Breast epithelium (tissue), 4 donors: ENCODE results near the gene WWP2. TPM values are rescaled to one million over a fixed set of nuclear protein-coding genes. Genes with fewer than 3 reads are reported as not detected.
A peak's percentile ranks its signal among the peaks of the same experiment; 100 is the strongest.
"Not testable (repeated sequence)": the region's sequence is repeated elsewhere in the genome, so short reads cannot be mapped to it uniquely, and the experiment has no call there.

Source experiments
- DNase-seq, 2 donors: peaks; one replicate each; pipeline ENCODE4 v3.0.0-alpha.2; 2019; ENCODE audit warnings: low spot score in 2 of 2
- H3K27ac ChIP-seq, 2 donors: fragments of 200-600 bp; sonication (generic) in 1 of 2; one replicate each; pipeline ENCODE4 v1.5.1; 2016 to 2019; ENCODE audit warnings: mild to moderate bottlenecking in 1 of 2
- H3K27me3 ChIP-seq, 2 donors: fragments of 200-600 bp; sonication (generic) in 1 of 2; one replicate each; pipeline versions ENCODE4 v1.5.1 to v1.6.0; 2017 to 2019; ENCODE audit warnings: control low read depth in 1 of 2, mild to moderate bottlenecking in 1 of 2
- H3K36me3 ChIP-seq: fragments of 200-600 bp; one replicate; pipeline ENCODE4 v1.5.1; 2019
- H3K4me1 ChIP-seq, 2 donors: fragments of 200-600 bp; sonication (generic); one replicate each; pipeline ENCODE4 v1.5.1; 2016 to 2019; ENCODE audit warnings: control low read depth in 1 of 2
- H3K4me3 ChIP-seq, 3 donors: fragments of 200-600 bp; sonication (generic); 1 replicate in 2 of 3; 2 replicates in 1 of 3; pipeline ENCODE4 v1.5.1; 2016 to 2019; ENCODE audit warnings: mild to moderate bottlenecking in 3 of 3, moderate library complexity in 2 of 3
- H3K9me3 ChIP-seq, 2 donors: fragments of 200-600 bp; sonication (generic) in 1 of 2; one replicate each; pipeline ENCODE4 v1.5.1; 2016 to 2019; ENCODE audit warnings: control low read depth in 1 of 2
- POLR2A ChIP-seq: fragments of 450-650 bp; IDR thresholded peaks from one replicate; pipeline ENCODE4 v1.6.1; 2016; ENCODE audit warnings: antibody characterized with exemption, mild to moderate bottlenecking, moderate library complexity
- POLR2AphosphoS5 ChIP-seq, 3 donors: sonication (generic); formaldehyde crosslinking; IDR thresholded peaks; one replicate each; pipeline ENCODE4 v1.6.1; 2017; ENCODE audit warnings: antibody characterized with exemption in 3 of 3
- intact Hi-C: fragments of 100-400 bp; cut with DNase I; formaldehyde crosslinking; loops from one replicate; pipeline ENCODE4 v1.15.1; 2023; ENCODE audit warnings: low total_unique reads
- total RNA-seq, 3 donors: library from RNA; depleted of rRNA; stranded (reverse); fragments of >200 nt; gene quantifications; one replicate each; pipeline ENCODE4 v1.1.0, GENCODE V29; 2016
- TF ChIP-seq, protein P1 (sequence below), 3 donors: fragments of 450-650 bp; IDR thresholded peaks; one replicate each; pipeline ENCODE4 v1.5.1; 2016 to 2017; ENCODE audit warnings: antibody characterized with exemption in 3 of 3, mild to moderate bottlenecking in 3 of 3, moderate library complexity in 3 of 3

The WWP2 gene
- total RNA-seq, 3 donors from 2014 or later: 34.1 to 46.5 (median 34.7) TPM

DNA sequence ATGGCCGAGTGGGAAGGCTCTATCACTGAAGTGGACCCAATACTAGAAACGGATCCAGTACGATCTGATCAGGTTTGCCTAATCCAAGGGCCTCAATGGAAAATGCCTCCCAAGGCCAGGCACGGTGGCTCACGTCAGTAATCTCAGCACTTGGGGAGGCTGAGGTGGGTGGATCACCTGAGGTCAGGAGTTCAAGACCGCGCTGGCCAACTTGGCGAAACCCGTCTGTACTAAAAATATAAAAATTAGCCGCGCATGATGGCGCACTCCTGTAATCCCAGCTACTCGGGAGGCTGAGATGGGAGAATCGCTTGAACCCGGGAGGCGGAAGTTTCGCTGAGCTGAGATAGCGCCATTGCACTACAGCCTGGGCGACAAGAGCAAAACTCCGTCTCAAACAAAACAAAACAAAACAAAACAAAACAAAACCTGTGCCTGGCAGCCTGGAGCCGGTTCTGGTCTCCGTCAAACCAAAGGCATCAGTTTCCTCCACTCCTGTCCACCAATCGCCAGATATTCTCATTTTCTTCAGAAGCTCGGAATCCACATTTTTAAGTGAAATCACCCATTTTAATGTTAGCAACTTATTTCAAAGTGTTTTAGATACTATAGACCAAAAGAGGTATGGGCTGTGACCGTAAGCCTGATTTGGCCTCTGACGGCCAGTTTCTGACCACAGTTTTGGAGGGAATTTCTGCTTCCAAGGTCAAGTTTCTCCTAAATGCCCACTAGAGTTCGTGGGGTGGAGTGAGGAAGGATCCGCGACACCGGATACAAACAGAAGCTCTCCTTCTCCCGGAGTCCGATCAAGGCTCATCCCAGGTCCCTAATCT is 36.4 kb upstream of the WWP2 start:
- TF ChIP-seq, protein P1, sequence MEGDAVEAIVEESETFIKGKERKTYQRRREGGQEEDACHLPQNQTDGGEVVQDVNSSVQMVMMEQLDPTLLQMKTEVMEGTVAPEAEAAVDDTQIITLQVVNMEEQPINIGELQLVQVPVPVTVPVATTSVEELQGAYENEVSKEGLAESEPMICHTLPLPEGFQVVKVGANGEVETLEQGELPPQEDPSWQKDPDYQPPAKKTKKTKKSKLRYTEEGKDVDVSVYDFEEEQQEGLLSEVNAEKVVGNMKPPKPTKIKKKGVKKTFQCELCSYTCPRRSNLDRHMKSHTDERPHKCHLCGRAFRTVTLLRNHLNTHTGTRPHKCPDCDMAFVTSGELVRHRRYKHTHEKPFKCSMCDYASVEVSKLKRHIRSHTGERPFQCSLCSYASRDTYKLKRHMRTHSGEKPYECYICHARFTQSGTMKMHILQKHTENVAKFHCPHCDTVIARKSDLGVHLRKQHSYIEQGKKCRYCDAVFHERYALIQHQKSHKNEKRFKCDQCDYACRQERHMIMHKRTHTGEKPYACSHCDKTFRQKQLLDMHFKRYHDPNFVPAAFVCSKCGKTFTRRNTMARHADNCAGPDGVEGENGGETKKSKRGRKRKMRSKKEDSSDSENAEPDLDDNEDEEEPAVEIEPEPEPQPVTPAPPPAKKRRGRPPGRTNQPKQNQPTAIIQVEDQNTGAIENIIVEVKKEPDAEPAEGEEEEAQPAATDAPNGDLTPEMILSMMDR (IDR thresholded peaks at IDR 0.05): no peak
- TF ChIP-seq POLR2AphosphoS5 (IDR thresholded peaks at IDR 0.05): no peak
- no peak for TF ChIP-seq POLR2A
- peak overlapping the region; percentile 50 to 75 (median 60) for H3K4me3 ChIP-seq
- no peaks in the 10 kb centered on the region for H3K27me3 ChIP-seq
- no peaks in the 10 kb centered on the region for H3K36me3 ChIP-seq
- no peak for DNase-seq
- peak overlapping the region; percentile 86 to 89 for H3K27ac ChIP-seq
- intact Hi-C loops: loop anchor here (2.0 kb wide), 1 partner anchor 15 kb away; no protein-coding TSS in a partner anchor
- no peaks in the 10 kb centered on the region for H3K9me3 ChIP-seq
- H3K4me1 ChIP-seq: peaks cover 0 to 6% of the 10 kb centered on the region in 2 donors

DNA sequence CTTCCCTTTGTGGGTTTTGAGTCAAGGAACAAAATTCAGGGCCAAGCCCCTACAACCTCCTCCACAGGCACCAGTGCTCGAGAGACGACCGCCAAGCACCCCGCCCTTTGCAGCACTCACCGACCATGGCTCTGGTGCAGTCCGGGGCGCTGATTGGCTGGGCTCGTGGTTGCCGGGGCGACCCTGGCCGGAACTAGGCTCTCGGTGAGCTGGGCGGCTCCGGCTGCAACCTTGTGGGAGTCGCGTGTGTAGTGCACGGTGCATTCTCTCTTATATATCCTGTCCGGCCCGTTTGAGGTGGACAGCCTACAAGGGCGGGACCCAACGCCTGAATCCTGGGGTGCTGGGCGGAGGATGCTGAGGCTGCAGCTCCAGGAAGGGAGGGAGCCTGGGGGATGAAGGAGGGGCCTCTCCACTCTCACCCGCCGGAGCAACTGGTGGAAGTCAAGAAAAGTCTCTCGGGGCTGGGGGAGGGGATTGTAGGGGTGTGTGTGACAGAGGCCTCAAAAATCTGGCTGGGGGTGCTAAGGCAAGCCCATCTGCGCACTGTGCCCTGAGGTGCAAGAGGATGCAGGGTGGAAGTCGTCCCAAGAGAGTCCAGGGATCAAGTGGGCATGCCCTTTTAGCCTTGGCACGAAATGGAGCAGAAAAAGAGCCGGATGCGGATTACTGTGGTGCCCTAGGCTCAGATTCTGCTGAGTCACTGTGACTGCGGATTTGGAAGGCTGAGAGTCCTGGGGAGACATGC is 35.6 kb upstream of the WWP2 start, which contains the start of gene NQO1:
Gene NQO1 (minus strand): TSS at position 248 of the 748 bp plus-strand sequence. CDS start 121 bp downstream, at position 127.
- TF ChIP-seq, protein P1 (IDR thresholded peaks at IDR 0.05): no peak
- TF ChIP-seq POLR2A (peak; percentile 38), POLR2AphosphoS5 (IDR thresholded peaks at IDR 0.05) (peak; percentile 28 to 65 (median 58))
- Histone ChIP-seq H3K9me3 (no peaks in the 10 kb centered on the region), H3K27me3 (no peaks in the 10 kb centered on the region), H3K4me3 (peak within 1 kb of the TSS; percentile 50 to 75 (median 60)), H3K36me3 (no peaks in the 10 kb centered on the region), H3K4me1 (peaks cover 0 to 6% of the 10 kb centered on the region in 2 donors), H3K27ac (peak within 1 kb of the TSS; percentile 86 to 89)
- intact Hi-C loops: loop anchor here (2.0 kb wide), 1 partner anchor 14 kb away; no protein-coding TSS in a partner anchor
- peak; percentile 90 to 97 for DNase-seq

DNA sequence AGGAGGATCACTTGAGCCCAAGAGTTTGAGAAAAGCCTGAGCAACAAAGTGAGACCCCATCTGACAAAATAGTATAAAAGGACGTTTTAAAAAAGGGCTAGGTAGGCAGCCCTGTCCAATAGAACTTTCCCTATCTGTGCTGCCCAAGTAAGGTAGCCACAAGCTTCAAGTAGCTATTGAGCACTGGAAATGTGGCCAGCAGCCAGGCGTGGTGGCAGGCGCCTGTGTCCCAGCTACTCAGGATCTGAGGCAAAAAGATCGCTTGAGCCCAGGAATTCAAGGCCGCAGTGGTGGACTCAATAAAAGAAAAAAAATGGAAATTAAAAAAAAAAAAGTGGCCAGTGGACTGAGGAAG is 34.2 kb upstream of the WWP2 start:
- H3K4me1 ChIP-seq: peaks cover 0 to 6% of the 10 kb centered on the region in 2 donors
- H3K36me3 ChIP-seq: no peaks in the 10 kb centered on the region
- peak overlapping the region in 1 of 2 donors; percentile 89 for H3K27ac ChIP-seq
- intact Hi-C loops: loop anchor here (2.0 kb wide), 1 partner anchor 13 kb away; no protein-coding TSS in a partner anchor
- no peaks in the 10 kb centered on the region for H3K9me3 ChIP-seq
- TF ChIP-seq POLR2A (no peak), POLR2AphosphoS5 (IDR thresholded peaks at IDR 0.05) (no peak)
- TF ChIP-seq, protein P1 (IDR thresholded peaks at IDR 0.05): no peak
- no peak overlapping the region for H3K4me3 ChIP-seq
- peak in 1 of 2 donors; percentile 38 for DNase-seq
- H3K27me3 ChIP-seq: no peaks in the 10 kb centered on the region

DNA sequence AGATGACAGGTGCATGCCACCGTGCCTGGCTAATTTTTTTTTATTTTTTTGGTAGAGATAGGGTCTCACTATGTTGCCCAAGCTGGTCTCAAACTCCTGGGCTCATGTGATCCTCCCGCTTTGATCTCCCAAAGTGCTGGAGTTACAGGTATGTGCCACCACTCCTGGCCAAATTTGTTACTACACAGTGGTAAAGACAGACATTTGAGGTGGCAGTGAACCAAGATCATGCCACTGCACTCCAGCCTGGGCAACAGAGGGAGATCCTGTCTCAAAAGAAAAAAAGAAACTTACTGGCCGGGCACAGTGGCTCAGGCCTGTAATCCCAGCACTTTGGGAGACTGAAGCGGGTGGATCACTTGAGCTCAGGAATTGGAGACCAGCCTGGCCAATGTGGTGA is 33.1 kb upstream of the WWP2 start:
- intact Hi-C loops, H3K4me1 ChIP-seq, DNase-seq, H3K36me3 ChIP-seq, H3K9me3 ChIP-seq, H3K27ac ChIP-seq, H3K27me3 ChIP-seq, H3K4me3 ChIP-seq: not testable (repeated sequence)

DNA sequence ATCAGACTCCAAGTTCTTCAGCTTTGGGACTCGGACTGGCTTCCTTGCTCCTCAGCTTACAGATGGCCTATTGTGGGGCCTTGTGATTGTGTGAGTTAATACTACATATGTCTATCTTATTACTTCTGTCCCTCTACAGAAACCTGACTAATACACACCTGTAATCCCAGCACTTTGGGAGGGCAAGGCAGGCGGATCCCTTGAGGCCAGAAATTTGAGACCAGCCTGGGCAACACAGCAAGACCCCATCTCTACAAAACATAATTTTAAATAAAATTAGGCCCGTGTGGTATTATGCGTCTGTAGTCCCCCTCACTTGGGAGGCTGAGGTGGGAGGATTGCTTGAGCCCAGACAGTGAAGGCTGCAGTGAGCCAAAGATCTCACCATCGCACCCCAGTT is 30.9 kb upstream of the WWP2 start:
- H3K9me3 ChIP-seq, H3K36me3 ChIP-seq, H3K4me1 ChIP-seq, intact Hi-C loops, H3K27me3 ChIP-seq, H3K4me3 ChIP-seq, DNase-seq, H3K27ac ChIP-seq: not testable (repeated sequence)

DNA sequence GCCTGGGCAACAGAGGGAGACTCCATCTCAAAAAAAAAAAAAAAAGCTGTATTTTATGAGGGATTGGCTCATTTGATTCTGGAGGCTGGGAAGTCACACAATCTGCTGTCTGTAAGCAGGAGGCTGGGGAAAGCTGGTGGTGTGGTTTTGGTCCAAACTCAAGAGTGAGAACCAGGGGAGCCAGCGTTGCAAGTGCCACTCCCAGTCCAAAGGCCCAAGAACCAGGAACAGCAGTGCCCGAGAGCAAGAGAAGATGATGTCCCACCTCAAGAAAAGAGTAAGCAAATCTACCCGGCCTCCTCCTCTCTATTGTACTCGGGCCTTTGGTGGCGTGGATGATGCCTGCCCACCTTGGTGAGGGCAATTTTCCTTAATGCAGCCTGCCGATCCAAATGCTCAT is 30.0 kb upstream of the WWP2 start:
- H3K36me3 ChIP-seq: no peaks in the 10 kb centered on the region
- peaks cover 0 to under 1% of the 10 kb centered on the region in 2 donors for H3K4me1 ChIP-seq
- TF ChIP-seq, protein P1 (IDR thresholded peaks at IDR 0.05): no peak
- TF ChIP-seq POLR2AphosphoS5 (IDR thresholded peaks at IDR 0.05): no peak
- no peak for TF ChIP-seq POLR2A
- DNase-seq: no peak
- intact Hi-C loops: no loop called here
- no peaks in the 10 kb centered on the region for H3K27me3 ChIP-seq
- H3K9me3 ChIP-seq: no peaks in the 10 kb centered on the region
- H3K4me3 ChIP-seq: no peak overlapping the region
- H3K27ac ChIP-seq: no peak overlapping the region
